GM19324 (cell line): ENCODE results near the gene PPP4C.

Experiments used
- ATAC-seq: cut with Tn5 transposase; IDR thresholded peaks from one replicate; pipeline ENCODE4 v1.9.1; 2021; ENCODE audit warnings: mild to moderate bottlenecking, moderate library complexity; ENCODE audit not compliant: unreplicated experiment, low FRiP score

PPP4C gene

GRCh38 chr16:30077656-30078055, 1.9 kb downstream of the PPP4C start:
- no peak for ATAC-seq

- ATAC-seq: no peak
Observed at GRCh38 chr16:30078744-30079143, 3.0 kb downstream of the PPP4C start.

GRCh38 chr16:30079480-30079879, 3.7 kb downstream of the PPP4C start:
- ATAC-seq: no peak

GRCh38 chr16:30082545-30083090, 6.8 kb downstream of the PPP4C start:
- no peak for ATAC-seq

- no peak for ATAC-seq
Observed at GRCh38 chr16:30083216-30084055, 7.6 kb downstream of the PPP4C start.

GRCh38 chr16:30084096-30084815, 8.5 kb downstream of the PPP4C start:
- ATAC-seq: no peak

- ATAC-seq: no peak
Observed at GRCh38 chr16:30084816-30085159, 9.0 kb downstream of the PPP4C start.

GRCh38 chr16:30085247-30085646, 9.5 kb downstream of the PPP4C start:
- ATAC-seq: no peak

- ATAC-seq: no peak
Observed at GRCh38 chr16:30085820-30086219, 10.0 kb downstream of the PPP4C start.

- ATAC-seq: no peak
Observed at GRCh38 chr16:30086291-30087140, 10.7 kb downstream of the PPP4C start.

- no peak for ATAC-seq
Observed at GRCh38 chr16:30087181-30087898, 11.5 kb downstream of the PPP4C start.

- no peak for ATAC-seq
Observed at GRCh38 chr16:30088237-30088831, 12.5 kb downstream of the PPP4C start.

GRCh38 chr16:30088832-30089624, 13.2 kb downstream of the PPP4C start:
- ATAC-seq: no peak

GRCh38 chr16:30090610-30091331, 15.0 kb downstream of the PPP4C start:
- ATAC-seq: no peak

GRCh38 chr16:30091474-30092372, 15.9 kb downstream of the PPP4C start, which contains the start of gene TBX6:
TBX6 (minus strand) TSS chr16:30091924; CDS start chr16:30091193, 731 bp downstream.
- ATAC-seq: peak; percentile 57

- ATAC-seq: peak; percentile 37
Observed at GRCh38 chr16:30092373-30093010, 16.7 kb downstream of the PPP4C start.
